T1000 (cell line): ENCODE results near the gene NHLRC2.
A peak's percentile ranks its signal among the peaks of the same experiment; 100 is the strongest.
"Not testable (repeated sequence)": the region's sequence is repeated elsewhere in the genome, so short reads cannot be mapped to it uniquely, and the experiment has no call there.

Experiments used
- DNase-seq: peaks from one replicate; lab custom pipeline; 2025; ENCODE audit warnings: mixed read lengths; lab: John Stamatoyannopoulos, UW

NHLRC2 gene, protein sequence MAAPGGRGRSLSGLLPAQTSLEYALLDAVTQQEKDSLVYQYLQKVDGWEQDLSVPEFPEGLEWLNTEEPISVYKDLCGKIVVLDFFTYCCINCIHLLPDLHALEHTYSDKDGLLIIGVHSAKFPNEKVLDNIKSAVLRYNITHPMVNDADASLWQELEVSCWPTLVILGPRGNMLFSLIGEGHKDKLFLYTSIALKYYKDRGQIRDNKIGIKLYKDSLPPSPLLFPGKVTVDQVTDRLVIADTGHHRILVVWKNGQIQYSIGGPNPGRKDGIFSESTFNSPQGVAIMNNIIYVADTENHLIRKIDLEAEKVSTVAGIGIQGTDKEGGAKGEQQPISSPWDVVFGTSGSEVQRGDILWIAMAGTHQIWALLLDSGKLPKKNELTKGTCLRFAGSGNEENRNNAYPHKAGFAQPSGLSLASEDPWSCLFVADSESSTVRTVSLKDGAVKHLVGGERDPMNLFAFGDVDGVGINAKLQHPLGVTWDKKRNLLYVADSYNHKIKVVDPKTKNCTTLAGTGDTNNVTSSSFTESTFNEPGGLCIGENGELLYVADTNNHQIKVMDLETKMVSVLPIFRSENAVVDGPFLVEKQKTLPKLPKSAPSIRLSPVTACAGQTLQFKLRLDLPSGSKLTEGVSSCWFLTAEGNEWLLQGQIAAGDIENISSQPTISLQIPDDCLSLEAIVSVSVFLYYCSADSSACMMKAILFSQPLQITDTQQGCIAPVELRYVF

DNA sequence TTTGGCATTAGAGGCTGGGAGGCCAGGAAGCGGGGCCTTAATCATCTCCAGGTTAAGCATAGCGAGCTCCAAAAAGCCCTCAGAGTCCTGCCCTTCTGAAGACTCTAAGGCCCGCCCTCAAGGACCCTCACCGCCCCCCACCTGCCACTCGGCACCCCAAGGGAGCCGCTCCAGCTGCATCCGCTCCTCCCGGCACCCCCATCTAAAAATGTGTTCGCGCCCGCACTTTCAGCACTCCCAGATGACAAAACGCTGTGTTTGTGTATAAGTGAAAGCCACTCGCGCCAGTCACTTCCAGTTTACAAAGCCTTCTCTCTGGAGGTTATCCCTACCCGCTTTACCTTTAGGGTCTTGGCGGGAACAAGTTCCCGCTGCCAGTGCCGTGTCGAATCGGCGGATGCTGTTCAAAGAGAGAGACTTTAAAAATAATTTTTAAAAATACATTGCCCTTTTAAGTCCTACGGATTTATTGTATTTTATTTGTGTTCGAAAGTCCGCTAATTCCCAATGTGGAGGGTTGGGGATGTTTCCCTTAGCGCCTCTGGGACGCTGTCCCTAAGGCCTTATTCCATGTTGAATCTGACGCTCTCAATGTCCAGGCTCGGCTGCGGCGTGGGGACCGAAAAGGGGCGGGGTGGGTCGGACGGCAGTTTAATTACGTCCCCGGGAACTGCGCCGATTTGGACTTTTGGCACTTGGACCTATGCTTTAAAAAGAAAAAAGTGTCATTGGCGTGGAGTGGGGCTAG, at the start of gene NHLRC2, which contains the start of gene DCLRE1A:
Gene NHLRC2 (plus strand): TSS at position 649 of the 748 bp plus-strand sequence. CDS start 212 bp downstream, outside the sequence.
Gene DCLRE1A (minus strand): TSS at position 70 of the 748 bp plus-strand sequence. CDS start 900 bp downstream, outside the sequence.
- peak; percentile 68 for DNase-seq

DNA sequence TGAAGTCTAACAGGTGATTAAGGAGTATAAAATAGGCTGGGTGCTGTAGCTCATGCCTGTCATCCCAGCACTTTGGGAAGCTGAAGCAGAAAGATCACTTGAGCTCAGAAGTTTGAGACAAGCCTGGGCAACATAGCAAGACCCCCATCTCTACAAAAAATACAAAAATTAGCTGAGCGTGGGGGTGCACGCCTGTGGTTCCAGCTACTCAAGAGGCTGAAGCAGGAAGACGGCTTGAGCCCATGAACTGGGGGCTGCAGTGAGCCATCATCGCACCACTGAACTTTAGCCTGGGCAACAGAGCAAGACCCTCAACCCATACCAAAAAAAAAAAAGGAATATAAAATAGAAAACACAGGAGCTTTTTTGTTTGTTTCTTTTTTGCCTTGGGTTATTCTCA, 48.0 kb upstream of the NHLRC2 start:
- DNase-seq = no peak

DNA sequence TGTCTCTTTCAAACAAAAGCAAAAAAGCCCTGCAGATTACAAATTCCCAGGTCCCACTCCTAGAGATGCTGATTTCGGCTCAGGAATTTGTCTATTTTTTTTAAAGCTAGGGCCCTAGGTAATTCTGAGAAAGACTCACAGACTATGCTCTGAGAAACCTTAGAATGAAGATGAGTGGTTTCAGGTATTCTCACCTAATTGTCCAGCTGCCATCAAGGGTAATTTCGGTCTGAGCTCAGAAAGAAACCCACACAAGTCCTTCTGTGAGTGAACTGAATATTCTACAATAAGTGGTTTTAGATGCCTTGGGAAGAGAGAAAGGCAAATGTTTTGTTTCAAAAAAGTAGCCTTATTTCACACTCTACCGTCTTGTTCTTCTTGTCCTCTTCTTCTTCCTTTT, 46.3 kb upstream of the NHLRC2 start:
- DNase-seq = no peak

DNA sequence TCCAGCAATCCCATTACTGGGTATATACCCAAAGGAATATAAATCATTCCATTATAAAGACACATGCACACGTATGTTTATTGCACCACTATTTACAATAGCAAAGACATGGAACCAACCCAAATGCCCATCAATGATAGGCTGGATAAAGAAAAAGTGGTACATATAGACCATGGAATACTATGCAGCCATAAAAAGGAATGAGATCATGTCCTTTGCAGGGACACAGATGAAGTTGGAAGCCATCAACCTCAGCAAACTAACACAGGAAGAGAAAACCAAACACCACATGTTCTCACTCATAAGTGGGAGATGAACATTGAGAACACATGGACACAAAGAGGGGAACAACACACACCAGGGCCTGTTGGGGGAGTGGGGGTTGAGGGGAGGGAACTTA, 39.8 kb upstream of the NHLRC2 start:
- DNase-seq = not testable (repeated sequence)

DNA sequence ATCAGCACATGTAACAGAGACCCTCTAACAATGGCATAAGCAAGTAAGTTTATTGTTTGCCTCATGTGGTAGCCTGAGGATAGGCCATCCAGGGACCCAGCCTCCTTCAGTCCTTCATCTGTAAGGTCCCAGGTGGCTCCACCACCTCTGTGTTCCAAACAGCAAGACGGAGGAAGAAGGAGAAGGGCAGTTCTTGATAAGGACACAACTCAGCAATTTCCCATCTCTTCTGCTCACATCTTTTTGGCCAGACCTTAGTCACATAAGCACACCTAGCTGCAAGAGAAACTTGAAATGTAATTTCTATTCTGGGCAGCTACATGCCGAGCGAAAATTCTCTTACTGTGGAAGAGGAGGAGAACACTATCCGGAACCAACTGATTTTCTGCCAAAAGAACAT, 34.5 kb upstream of the NHLRC2 start:
- DNase-seq = no peak

DNA sequence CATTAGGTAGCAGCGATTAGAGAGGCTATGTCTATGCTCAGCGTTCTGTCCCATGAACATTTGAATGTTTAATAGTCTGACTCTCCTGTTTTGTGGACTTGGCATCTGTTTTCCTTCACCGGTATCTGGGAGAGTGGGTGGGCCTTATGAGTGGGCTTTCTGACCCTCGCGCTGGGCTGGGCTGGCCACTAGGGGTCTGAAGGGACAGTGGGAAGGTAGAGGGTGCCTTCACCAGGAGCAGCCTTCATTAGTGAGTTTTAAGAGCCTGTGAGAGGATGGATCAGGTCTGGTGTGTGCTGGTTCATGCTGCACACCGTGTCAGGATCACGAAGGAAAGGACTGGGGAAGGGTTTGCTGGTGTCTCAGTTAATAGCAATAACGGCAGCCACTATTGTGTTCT, 34.0 kb upstream of the NHLRC2 start:
- no peak for DNase-seq

DNA sequence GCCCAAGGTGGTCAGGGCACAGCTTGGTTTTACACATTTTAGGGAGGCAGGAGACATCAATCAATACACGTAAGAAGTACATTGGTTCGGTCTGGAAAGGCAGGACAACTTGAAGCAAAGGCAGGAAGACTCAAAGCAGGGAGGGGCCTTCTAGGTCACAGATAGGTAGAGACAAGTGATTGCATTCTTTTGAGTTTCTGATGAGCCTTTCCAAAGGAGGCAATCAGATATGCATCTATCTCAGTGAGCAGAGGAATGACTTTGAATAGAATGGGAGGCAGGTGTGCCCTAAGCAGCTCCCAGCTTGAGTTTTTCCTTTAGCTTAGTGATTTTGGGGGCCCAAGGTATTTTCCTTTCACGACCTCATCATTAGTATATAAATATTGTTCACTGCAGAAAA, 33.2 kb upstream of the NHLRC2 start:
- not testable (repeated sequence) for DNase-seq

DNA sequence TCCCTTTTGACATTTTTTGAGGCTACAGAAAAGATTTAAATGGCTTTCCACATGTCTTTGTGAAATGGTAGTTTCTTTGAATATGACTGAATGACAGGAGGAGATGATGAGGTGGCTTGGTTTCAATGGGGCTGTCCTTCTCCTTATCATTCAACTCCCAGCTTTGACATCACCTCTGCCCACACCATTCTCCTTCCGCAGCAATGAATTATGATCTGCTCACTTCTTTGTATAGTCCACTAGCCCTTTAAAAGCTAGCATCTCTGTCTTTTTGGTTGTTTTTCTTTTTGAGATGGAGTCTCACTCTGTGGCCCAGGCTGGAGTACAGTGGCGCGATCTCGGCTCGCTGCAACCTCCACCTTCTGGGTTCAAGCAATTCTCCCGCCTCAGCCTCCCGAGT, 32.3 kb upstream of the NHLRC2 start:
- DNase-seq = no peak

DNA sequence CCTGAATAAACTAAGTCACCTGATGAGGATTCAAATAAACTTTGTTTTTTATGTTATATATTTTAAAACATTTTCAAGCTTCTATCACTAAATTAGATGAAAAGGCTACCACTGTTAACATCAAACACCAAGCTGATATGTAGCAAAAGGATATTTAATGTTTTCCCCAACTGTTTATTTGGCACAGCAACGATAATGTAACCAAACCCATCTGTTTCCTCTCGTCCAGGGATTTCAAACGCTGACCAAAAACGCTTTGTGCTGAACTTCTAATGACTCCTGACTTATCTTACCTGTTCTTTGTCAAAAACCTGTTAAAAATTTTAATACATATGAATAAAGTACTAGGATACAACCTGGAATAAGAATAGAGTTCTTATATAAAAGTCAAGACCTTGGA, 31.1 kb upstream of the NHLRC2 start:
- DNase-seq = no peak

DNA sequence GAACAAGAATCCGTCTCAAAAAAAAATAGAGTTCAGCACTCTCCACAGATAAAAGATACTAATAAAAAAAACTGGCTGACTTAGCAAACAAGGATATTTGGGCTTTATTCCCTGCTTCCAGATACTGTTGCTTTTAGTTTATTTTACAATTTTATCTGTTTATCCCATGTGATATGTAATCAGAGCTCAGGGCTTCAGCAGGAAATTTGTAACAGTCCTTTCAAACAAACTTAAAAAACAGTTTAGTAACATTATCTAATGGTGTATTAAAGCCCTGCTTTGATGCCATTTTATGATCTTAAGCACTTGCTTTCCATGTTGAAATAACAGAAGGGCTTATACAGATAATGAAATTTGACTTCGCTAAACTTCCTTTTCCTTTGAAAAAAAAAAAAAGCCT, 28.7 kb upstream of the NHLRC2 start:
- no peak for DNase-seq

DNA sequence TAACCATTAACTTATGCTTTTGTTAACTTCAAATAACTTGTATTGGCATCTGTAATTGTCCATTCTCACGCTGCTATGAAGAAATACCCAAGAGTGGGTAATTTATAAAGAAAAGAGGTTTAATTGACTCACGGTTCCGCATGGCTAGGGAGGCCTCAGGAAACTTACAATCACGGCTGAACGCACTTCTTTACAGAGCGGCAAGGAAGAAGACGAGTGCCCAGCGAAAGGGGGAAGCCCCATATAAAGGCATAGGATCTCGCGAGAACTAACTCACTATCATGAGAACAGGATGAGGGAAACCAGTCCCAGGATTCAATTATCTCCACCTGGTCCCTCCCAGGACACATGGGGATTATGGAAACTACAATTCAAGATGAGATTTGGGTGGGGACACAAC, 25.9 kb upstream of the NHLRC2 start:
- not testable (repeated sequence) for DNase-seq

DNA sequence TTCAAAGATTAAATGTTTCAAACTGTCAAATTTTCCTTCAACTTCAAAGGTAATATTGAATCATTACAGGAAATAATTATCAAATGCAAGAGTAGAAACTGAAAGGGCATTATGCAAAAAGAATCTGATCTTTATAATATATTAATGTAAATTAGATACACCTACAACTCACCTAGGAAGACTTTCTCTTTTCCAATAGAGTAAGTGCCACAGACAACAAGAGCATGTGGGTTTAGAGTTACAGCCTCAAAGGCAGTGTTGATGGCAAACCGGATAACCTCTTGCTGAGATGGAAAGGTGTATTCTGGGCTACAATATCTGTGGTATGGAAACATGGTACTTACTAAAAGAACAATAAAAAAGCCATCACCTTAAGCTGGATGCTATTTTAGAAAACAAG, 12.3 kb upstream of the NHLRC2 start:
- no peak for DNase-seq

DNA sequence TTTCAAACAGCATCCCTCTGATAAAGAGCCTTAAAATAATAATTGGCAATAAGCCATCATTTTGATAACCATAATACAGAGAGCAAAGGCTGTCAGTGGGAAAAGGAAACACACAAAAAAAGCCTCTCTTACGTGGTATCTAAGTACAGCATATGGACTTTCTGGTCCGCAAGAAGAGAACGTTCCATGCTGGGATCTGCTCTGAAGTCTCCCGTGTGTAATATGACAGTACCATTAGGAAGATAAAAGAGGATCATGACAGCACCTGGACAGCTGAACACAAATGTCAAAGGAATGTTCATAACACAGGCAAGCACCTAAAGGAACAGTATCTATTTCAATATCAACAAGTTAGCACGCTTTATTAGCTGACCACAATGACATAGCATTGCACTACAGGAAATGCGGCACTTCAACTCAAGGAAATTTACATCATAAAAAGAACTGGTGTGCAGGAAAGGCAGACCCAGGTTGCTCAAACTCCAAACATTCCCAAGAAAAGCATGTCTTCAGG, 10.4 kb upstream of the NHLRC2 start:
- no peak for DNase-seq

DNA sequence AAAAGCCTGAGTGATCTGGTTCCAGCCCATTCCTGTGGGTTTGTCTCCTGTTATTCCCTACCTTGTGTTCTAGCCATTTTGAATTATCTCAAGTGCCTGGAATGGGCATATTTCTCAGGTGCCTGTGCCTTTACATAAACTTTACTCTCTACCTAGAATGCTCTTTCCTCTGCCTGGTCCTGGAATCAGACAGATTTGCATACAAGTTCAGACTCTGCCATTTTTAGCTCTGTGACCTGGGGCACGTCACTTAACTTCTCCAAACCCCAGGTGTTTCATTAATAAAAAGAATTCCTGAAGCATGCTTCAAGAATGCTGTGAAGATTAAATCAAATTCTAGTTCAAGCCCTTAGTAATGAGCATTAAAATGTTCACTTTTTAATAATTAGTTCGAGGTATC, 8.4 kb upstream of the NHLRC2 start:
- no peak for DNase-seq

DNA sequence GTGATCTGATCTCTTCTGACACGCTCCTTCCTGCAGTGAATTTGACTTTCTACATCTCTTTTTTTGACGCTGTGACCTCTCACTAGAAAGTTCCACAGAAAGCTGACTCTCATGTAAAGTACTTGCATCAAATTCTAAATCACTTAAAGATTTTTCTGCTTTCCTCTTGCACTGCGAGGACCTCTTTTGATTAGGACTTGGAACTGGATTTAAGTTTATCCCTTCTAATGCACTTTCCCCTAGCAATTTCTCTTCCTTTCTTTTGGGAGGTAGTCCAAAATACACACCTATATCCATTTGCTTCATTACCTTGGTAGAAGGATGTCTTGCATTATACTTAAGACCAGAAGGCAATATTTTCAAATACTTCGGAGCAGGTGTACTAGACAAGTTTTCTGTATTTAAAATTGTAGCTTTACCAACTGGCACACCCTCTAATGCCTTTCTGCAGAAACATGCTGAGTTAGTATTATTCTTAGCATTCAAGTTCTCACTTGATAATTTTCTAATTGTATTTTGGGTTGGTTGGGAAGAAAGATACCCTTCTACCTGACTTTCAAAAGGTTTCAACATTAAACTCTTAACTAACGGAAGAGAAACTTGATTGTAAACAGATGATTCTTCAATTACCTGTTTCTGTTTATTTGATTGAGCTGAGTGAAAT, 5.2 kb upstream of the NHLRC2 start:
- DNase-seq = no peak

DNA sequence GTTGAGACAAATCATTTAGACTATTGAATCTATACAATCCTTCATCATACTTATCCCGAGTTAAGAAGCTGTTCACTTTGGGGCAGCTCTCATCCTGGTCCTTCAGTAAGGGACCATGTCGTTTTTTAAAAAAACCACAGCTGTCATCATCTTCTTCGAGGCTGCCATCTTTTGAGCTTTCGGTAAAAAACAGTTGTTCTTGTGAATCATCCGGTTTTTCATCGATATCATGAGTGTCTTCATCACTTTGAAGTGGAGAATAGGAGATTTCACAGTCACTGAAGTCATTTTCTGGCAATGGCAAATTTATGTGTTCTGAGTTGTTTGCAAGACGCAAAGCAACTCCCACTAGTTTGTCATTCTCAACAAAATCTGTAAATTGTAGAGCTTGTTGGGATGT, 4.5 kb upstream of the NHLRC2 start:
- DNase-seq = no peak

DNA sequence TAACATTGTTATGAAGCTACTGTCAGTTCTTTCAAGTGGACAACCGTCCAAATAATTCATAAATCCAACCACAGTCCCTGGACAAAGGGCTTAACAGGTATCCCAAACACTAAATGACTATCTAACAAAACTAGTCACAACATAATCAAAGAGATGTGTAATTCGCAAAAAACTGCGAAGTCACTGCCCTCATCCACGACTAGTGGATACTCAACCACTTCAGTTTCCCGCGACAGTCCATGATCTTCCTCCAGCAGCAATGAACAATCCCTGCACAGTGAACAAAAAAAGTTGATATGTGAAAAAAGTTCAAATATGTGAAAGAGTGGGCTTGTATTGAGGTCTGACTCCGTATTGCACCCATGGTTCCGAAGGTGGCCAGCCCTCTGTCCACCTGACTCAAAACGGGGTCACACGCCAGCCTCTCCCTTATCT, 866 bp upstream of the NHLRC2 start:
- no peak for DNase-seq

DNA sequence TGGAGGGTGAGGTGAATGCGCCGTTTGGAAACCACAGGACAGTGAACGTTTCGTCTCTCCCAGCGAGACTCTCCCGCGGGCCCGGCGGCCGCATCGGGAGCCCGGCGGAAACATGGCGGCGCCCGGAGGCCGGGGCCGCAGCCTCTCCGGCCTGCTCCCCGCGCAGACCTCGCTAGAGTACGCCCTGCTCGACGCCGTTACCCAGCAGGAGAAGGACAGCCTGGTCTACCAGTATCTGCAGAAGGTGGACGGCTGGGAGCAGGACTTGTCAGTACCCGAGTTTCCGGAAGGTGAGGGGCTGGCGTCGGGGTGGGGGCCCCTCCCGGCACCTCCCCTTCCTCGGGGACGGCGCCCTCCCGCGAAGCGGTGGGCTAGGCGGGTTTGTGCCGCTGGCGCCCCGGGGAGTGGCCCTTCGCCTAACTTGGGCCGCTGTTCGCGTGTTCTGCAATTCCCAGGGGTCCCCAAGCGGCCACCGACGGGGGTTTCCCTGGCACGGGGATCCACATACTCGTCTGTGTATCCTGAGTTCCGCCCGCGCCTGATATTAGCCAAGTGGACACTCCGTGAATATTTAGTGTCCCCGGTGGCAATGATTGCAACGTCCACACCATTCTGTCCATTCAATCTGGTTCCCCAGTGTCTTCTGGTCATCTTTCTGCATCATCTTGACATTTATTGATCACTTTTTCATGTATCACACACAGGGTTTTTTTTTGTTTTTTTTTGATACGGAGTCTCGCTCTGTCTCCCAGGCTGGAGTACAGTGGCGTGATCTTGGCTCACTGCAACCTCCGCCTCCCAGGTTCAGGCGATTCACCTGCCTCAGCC, 514 bp downstream of the NHLRC2 start:
- peak; percentile 68 for DNase-seq

DNA sequence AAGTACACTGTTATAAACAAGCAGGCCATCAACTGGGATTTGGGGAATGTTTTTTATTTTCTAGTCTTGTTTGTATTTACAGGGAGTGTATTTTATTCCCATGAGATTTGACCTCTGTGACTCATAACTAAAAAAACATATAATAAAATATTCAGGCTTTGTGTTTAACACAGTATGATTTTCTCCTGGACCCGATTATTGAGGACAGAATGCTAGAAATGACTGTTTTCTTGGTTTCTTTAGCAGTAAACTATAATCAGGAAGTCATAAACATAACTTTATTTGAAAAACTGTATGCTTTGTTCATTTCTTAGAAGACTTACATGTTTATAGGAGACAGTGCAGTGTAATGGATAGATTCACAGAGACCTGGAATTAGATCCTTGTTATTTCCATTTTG, 2.1 kb downstream of the NHLRC2 start:
- DNase-seq = no peak

DNA sequence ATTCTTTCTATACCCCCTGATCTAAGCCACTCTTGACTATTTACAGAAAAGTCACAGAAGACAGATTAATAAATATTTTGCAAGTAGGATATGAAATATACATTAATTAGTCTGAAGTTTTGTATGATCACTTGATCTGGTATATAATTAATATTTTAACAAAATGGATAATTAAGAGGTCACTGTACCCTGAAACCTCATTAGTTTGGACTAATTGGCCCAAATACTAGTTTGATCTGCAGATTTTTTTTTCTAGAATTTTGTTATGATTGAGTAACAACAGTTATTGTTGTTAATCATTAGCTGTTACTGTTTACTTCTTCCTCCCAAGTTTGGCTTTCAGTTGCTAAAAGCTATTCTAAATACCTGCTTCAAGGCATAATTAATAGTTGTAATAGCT, 2.7 kb downstream of the NHLRC2 start:
- no peak for DNase-seq

DNA sequence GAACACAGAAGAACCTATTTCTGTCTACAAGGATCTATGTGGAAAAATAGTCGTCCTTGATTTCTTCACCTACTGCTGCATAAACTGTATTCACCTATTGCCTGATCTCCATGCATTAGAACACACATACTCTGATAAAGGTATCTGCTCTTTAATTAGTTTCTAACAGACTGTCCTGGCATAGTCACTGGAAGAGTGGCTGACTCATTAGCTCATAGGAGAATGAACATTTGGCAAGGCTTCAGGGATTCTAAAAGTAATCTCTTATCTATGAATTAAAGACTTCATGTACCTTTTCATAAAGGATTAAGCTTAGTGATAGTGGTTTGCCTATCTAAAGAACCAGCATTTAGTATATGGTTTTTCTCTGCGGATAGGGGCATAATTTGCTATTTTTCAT, 4.1 kb downstream of the NHLRC2 start:
- DNase-seq = no peak
